ENCODE measurements around the gene KRTAP12-1. TPM values are rescaled to one million over a fixed set of nuclear protein-coding genes. Genes with fewer than 3 reads are reported as not detected.

KRTAP12-1 gene
- total RNA-seq, 1 experiment from 2014 or later, result 0.80 TPM

- no peaks in the 10 kb centered on the region for H3K36me3 ChIP-seq (ENCODE audit: insufficient read depth, low read length, poor library complexity, severe bottlenecking)
- TF ChIP-seq, protein P1, sequence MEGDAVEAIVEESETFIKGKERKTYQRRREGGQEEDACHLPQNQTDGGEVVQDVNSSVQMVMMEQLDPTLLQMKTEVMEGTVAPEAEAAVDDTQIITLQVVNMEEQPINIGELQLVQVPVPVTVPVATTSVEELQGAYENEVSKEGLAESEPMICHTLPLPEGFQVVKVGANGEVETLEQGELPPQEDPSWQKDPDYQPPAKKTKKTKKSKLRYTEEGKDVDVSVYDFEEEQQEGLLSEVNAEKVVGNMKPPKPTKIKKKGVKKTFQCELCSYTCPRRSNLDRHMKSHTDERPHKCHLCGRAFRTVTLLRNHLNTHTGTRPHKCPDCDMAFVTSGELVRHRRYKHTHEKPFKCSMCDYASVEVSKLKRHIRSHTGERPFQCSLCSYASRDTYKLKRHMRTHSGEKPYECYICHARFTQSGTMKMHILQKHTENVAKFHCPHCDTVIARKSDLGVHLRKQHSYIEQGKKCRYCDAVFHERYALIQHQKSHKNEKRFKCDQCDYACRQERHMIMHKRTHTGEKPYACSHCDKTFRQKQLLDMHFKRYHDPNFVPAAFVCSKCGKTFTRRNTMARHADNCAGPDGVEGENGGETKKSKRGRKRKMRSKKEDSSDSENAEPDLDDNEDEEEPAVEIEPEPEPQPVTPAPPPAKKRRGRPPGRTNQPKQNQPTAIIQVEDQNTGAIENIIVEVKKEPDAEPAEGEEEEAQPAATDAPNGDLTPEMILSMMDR (conservative IDR thresholded peaks at IDR 0.05; ENCODE audit: low read depth, low read length), result no peak
- TF ChIP-seq EZH2 (IDR thresholded peaks at IDR 0.05; ENCODE audit: borderline replicate concordance, low read depth, low read length, poor library complexity, severe bottlenecking), result no peak
- ChIA-PET CTCF (no interaction called here), POLR2A (ENCODE audit: low non-redundant PET) (no interaction called here)
- intact Hi-C loops (cut with micrococcal nuclease; ENCODE audit: unreplicated experiment), result no loop called here
- no peak for DNase-seq (ENCODE audit: low spot score)
- H3K27ac ChIP-seq (ENCODE audit: low read depth, low read length, poor library complexity, severe bottlenecking), result no peak overlapping the region
- H3K9me3 ChIP-seq (ENCODE audit: low read depth, low read length, poor library complexity, severe bottlenecking), result peaks cover 23% of the 10 kb centered on the region
- peaks cover 4% of the 10 kb centered on the region for H3K4me1 ChIP-seq (ENCODE audit: insufficient read depth, low read length, poor library complexity, severe bottlenecking)
- H3K27me3 ChIP-seq (replicated peaks; ENCODE audit: insufficient read depth, low read depth, low read length, poor library complexity), result no peaks in the 10 kb centered on the region
- H3K4me3 ChIP-seq (ENCODE audit: low read depth, low read length, poor library complexity, severe bottlenecking), result no peak overlapping the region
- BruUV-seq (replicated peaks), result no TSS peak
These were observed 13.2 kb upstream of the KRTAP12-1 start for GRCh38 chr21:44695184-44695583.

GRCh38 chr21:44694776-44695175 lies 12.8 kb upstream of the KRTAP12-1 start:
- no peak for TF ChIP-seq EZH2 (IDR thresholded peaks at IDR 0.05; ENCODE audit: borderline replicate concordance, low read depth, low read length, poor library complexity, severe bottlenecking)
- TF ChIP-seq, protein P1 (conservative IDR thresholded peaks at IDR 0.05; ENCODE audit: low read depth, low read length), result no peak
- BruUV-seq (replicated peaks), result no TSS peak
- H3K27ac ChIP-seq (ENCODE audit: low read depth, low read length, poor library complexity, severe bottlenecking), result no peak overlapping the region
- peaks cover 23% of the 10 kb centered on the region for H3K9me3 ChIP-seq (ENCODE audit: low read depth, low read length, poor library complexity, severe bottlenecking)
- H3K4me1 ChIP-seq (ENCODE audit: insufficient read depth, low read length, poor library complexity, severe bottlenecking), result peaks cover 4% of the 10 kb centered on the region
- H3K36me3 ChIP-seq (ENCODE audit: insufficient read depth, low read length, poor library complexity, severe bottlenecking), result no peaks in the 10 kb centered on the region
- ChIA-PET CTCF (no interaction called here), POLR2A (ENCODE audit: low non-redundant PET) (no interaction called here)
- intact Hi-C loops (cut with micrococcal nuclease; ENCODE audit: unreplicated experiment), result no loop called here
- H3K27me3 ChIP-seq (replicated peaks; ENCODE audit: insufficient read depth, low read depth, low read length, poor library complexity), result no peaks in the 10 kb centered on the region
- no peak for DNase-seq (ENCODE audit: low spot score)
- no peak overlapping the region for H3K4me3 ChIP-seq (ENCODE audit: low read depth, low read length, poor library complexity, severe bottlenecking)

- POLR2A ChIA-PET (ENCODE audit: low non-redundant PET), result no interaction called here
- Histone ChIP-seq H3K4me3 (ENCODE audit: low read depth, low read length, poor library complexity, severe bottlenecking) (no peak overlapping the region), H3K4me1 (ENCODE audit: insufficient read depth, low read length, poor library complexity, severe bottlenecking) (peaks cover 4% of the 10 kb centered on the region), H3K36me3 (ENCODE audit: insufficient read depth, low read length, poor library complexity, severe bottlenecking) (no peaks in the 10 kb centered on the region), H3K9me3 (ENCODE audit: low read depth, low read length, poor library complexity, severe bottlenecking) (peaks cover 23% of the 10 kb centered on the region), H3K27me3 (replicated peaks; ENCODE audit: insufficient read depth, low read depth, low read length, poor library complexity) (no peaks in the 10 kb centered on the region), H3K27ac (ENCODE audit: low read depth, low read length, poor library complexity, severe bottlenecking) (no peak overlapping the region)
- TF ChIP-seq EZH2 (IDR thresholded peaks at IDR 0.05; ENCODE audit: borderline replicate concordance, low read depth, low read length, poor library complexity, severe bottlenecking), result no peak
- TF ChIP-seq, protein P1 (conservative IDR thresholded peaks at IDR 0.05; ENCODE audit: low read depth, low read length), result no peak
- no peak for DNase-seq (ENCODE audit: low spot score)
- no TSS peak for BruUV-seq (replicated peaks)
- CTCF ChIA-PET, result no interaction called here
- intact Hi-C loops (cut with micrococcal nuclease; ENCODE audit: unreplicated experiment), result no loop called here
These were observed 11.0 kb upstream of the KRTAP12-1 start for GRCh38 chr21:44692798-44693512.
